HEK293 (cell line): ENCODE results near the gene CD69.

Source experiments
- CTCF ChIP-seq: fragments of 450-650 bp; formaldehyde crosslinking; IDR thresholded peaks from 2 replicates; pipeline ENCODE4 v1.5.1; 2016; ENCODE audit warnings: missing biosample characterization, missing genetic modification characterization
- KLF16 ChIP-seq: fragments of 450-650 bp; formaldehyde crosslinking; IDR thresholded peaks from 2 replicates; pipeline ENCODE4 v1.5.1; 2017; ENCODE audit warnings: missing biosample characterization, missing genetic modification characterization
- PATZ1 ChIP-seq: fragments of 450-650 bp; formaldehyde crosslinking; IDR thresholded peaks from 2 replicates; pipeline ENCODE4 v1.5.1; 2016; ENCODE audit warnings: missing biosample characterization, missing genetic modification characterization
- PBX3 ChIP-seq: sonication (generic); formaldehyde crosslinking; IDR thresholded peaks from 2 replicates; pipeline ENCODE4 v1.8.1; 2022; ENCODE audit warnings: mild to moderate bottlenecking, moderate library complexity, missing genetic modification reagents
- PRDM10 ChIP-seq: fragments of 450-650 bp; formaldehyde crosslinking; IDR thresholded peaks from 2 replicates; pipeline ENCODE4 v1.5.1; 2016; ENCODE audit warnings: missing biosample characterization, missing genetic modification characterization
- ZBTB1 ChIP-seq: fragments of 450-650 bp; formaldehyde crosslinking; IDR thresholded peaks from 2 replicates; pipeline ENCODE4 v1.5.1; 2016; ENCODE audit warnings: missing biosample characterization, missing genetic modification characterization
- ZBTB17 ChIP-seq: fragments of 450-650 bp; formaldehyde crosslinking; IDR thresholded peaks from 2 replicates; pipeline ENCODE4 v1.5.1; 2016; ENCODE audit warnings: missing biosample characterization, missing genetic modification characterization
- ZBTB26 ChIP-seq: fragments of 450-650 bp; formaldehyde crosslinking; optimal IDR thresholded peaks from 2 replicates; pipeline ENCODE3; 2016; ENCODE audit warnings: missing biosample characterization, mild to moderate bottlenecking, missing genetic modification characterization
- ZNF24 ChIP-seq: fragments of 450-650 bp; formaldehyde crosslinking; IDR thresholded peaks from 2 replicates; pipeline ENCODE4 v1.5.1; 2016; ENCODE audit warnings: missing biosample characterization, missing genetic modification characterization
- ZNF274 ChIP-seq, 2 experiments: fragments of 200-500 bp in 1 of 2; fragments of 450-650 bp in 1 of 2; sonication (Bioruptor generic) in 1 of 2; formaldehyde crosslinking in 1 of 2; IDR thresholded peaks; 2 replicates each; pipeline versions ENCODE4 v1.5.1 to v1.6.1; 2014 to 2016; ENCODE audit warnings: borderline replicate concordance in 1 of 2, inconsistent platforms in 1 of 2, low read length in 1 of 2, missing biosample characterization in 1 of 2, missing genetic modification characterization in 1 of 2
- ZNF292 ChIP-seq: fragments of 450-650 bp; formaldehyde crosslinking; IDR thresholded peaks from 2 replicates; pipeline ENCODE4 v1.5.1; 2016; ENCODE audit warnings: low read depth, missing biosample characterization, missing genetic modification characterization, borderline replicate concordance
- ZNF362 ChIP-seq: fragments of 450-650 bp; formaldehyde crosslinking; IDR thresholded peaks from 2 replicates; pipeline ENCODE4 v1.5.1; 2016; ENCODE audit warnings: missing biosample characterization, missing genetic modification characterization
- ZSCAN30 ChIP-seq: fragments of 450-650 bp; IDR thresholded peaks from 2 replicates; pipeline ENCODE4 v1.5.1; 2018; ENCODE audit warnings: missing biosample characterization, mild to moderate bottlenecking, missing genetic modification characterization, moderate library complexity

- no peak for TF ChIP-seq ZBTB17 (tag by site-specific recombination)
- no peak for TF ChIP-seq PATZ1 (tag by site-specific recombination)
- no peak for TF ChIP-seq ZNF24 (tag by site-specific recombination)
- TF ChIP-seq CTCF (tag by site-specific recombination): no peak
- TF ChIP-seq ZNF274 (IDR thresholded peaks at IDR 0.05; ENCODE audit: low read length): no peak
- no peak for TF ChIP-seq ZNF274 (tag by site-specific recombination; IDR thresholded peaks at IDR 0.05; ENCODE audit: borderline replicate concordance)
- TF ChIP-seq ZNF362 (tag by site-specific recombination): no peak
- no peak for TF ChIP-seq ZBTB26 (tag by site-specific recombination)
- TF ChIP-seq ZBTB1 (tag by site-specific recombination): no peak
- no peak for TF ChIP-seq KLF16 (tag by site-specific recombination)
- TF ChIP-seq PRDM10 (tag by site-specific recombination): no peak
- TF ChIP-seq ZNF292: no peak
- TF ChIP-seq ZSCAN30 (tag by site-specific recombination): no peak
- TF ChIP-seq PBX3 (CRISPR knock-in tag): no peak
These were observed 32.4 kb upstream of the CD69 start for GRCh38 chr12:9792961-9793617.
